RCC 7860 (cell line): ENCODE measurements around the gene NAALAD2.
A peak's percentile ranks its signal among the peaks of the same experiment; 100 is the strongest.
"Not testable (repeated sequence)": the region's sequence is repeated elsewhere in the genome, so short reads cannot be mapped to it uniquely, and the experiment has no call there.

Source experiments
- DNase-seq: peaks from one replicate; pipeline ENCODE4 v3.0.0-alpha.2; 2015; ENCODE audit warnings: low spot score
- FAIRE-seq: peaks from 2 replicates; lab custom pipeline; 2012; peaks lifted over from hg19 to GRCh38; lab: Jason Lieb, UNC

Gene NAALAD2

GRCh38 chr11:90134478-90135003, at the start of gene NAALAD2:
TSS of gene NAALAD2 (plus strand) at chr11:90134663. CDS start at chr11:90134759, 96 bp downstream.
- FAIRE-seq (no peak), DNase-seq (no peak)

GRCh38 chr11:90085650-90086049, 48.8 kb upstream of the NAALAD2 start, which contains the start of gene UBTFL1:
TSS of gene UBTFL1 (plus strand) at chr11:90085950. CDS start at chr11:90085950, 0 bp downstream.
- not testable (repeated sequence) for FAIRE-seq, DNase-seq

- FAIRE-seq, DNase-seq: not testable (repeated sequence)
Measured at GRCh38 chr11:90088731-90089130, 45.7 kb upstream of the NAALAD2 start.

GRCh38 chr11:90095230-90095924, 39.1 kb upstream of the NAALAD2 start:
- not testable (repeated sequence) for DNase-seq, FAIRE-seq

GRCh38 chr11:90098261-90098660, 36.2 kb upstream of the NAALAD2 start:
- not testable (repeated sequence) for FAIRE-seq, DNase-seq

GRCh38 chr11:90100431-90100830, 34.0 kb upstream of the NAALAD2 start:
- FAIRE-seq: no peak
- no peak for DNase-seq

- DNase-seq: peak; percentile 10
- FAIRE-seq: peak; percentile 88
Measured at GRCh38 chr11:90113541-90113940, 20.9 kb upstream of the NAALAD2 start.

- FAIRE-seq (no peak), DNase-seq (no peak)
Measured at GRCh38 chr11:90120191-90120590, 14.3 kb upstream of the NAALAD2 start.

- DNase-seq: no peak
- FAIRE-seq: no peak
Measured at GRCh38 chr11:90124371-90124770, 10.1 kb upstream of the NAALAD2 start.

GRCh38 chr11:90124946-90125345, 9.5 kb upstream of the NAALAD2 start:
- FAIRE-seq (no peak), DNase-seq (no peak)

GRCh38 chr11:90133560-90134477, 644 bp upstream of the NAALAD2 start:
- DNase-seq: no peak
- FAIRE-seq: no peak

- DNase-seq (no peak), FAIRE-seq (no peak)
Measured at GRCh38 chr11:90135016-90135415, 553 bp downstream of the NAALAD2 start.

- DNase-seq (no peak), FAIRE-seq (no peak)
Measured at GRCh38 chr11:90148900-90149299, 14.4 kb downstream of the NAALAD2 start.

GRCh38 chr11:90166982-90167573, 32.6 kb downstream of the NAALAD2 start:
- not testable (repeated sequence) for DNase-seq, FAIRE-seq

GRCh38 chr11:90167704-90168103, 33.2 kb downstream of the NAALAD2 start:
- FAIRE-seq: not testable (repeated sequence)

GRCh38 chr11:90168571-90168970, 34.1 kb downstream of the NAALAD2 start:
- no peak for FAIRE-seq
- no peak for DNase-seq

More at GRCh38 chr11:90167704-90168103, 33.2 kb downstream of the NAALAD2 start:
- DNase-seq: not testable (repeated sequence)

- DNase-seq (no peak), FAIRE-seq (no peak)
Measured at GRCh38 chr11:90171359-90171758, 36.9 kb downstream of the NAALAD2 start.

- FAIRE-seq (no peak), DNase-seq (no peak)
Measured at GRCh38 chr11:90176069-90176468, 41.6 kb downstream of the NAALAD2 start.

- no peak for DNase-seq
- FAIRE-seq: no peak
Measured at GRCh38 chr11:90178751-90179150, 44.3 kb downstream of the NAALAD2 start.

- DNase-seq: no peak
- FAIRE-seq: no peak
Measured at GRCh38 chr11:90179923-90180322, 45.5 kb downstream of the NAALAD2 start.

GRCh38 chr11:90187839-90188238, 53.4 kb downstream of the NAALAD2 start:
- DNase-seq: no peak
- no peak for FAIRE-seq
